Activated T-cell treated with anti-CD3 and anti-CD28 coated beads, Interleukin-2, amount 50 U/mL, for 4 hours (primary cell): ENCODE results near the gene MRPL40. TPM values are rescaled to one million over a fixed set of nuclear protein-coding genes. Genes with fewer than 3 reads are reported as not detected.

Experiments
- ATAC-seq, 2 donors: fragments of 200-7000 bp; cut with Tn5 transposase; one replicate each; pipeline ENCODE4 v1.10.0; 2021
- DNase-seq: peaks from one replicate; pipeline ENCODE4 v3.0.0-alpha.2; 2020
- H3K27me3 Mint-ChIP-seq: one replicate; pipeline ENCODE4 v1.8.0; 2021; ENCODE audit warnings: low read depth, mixed read lengths
- H3K36me3 Mint-ChIP-seq: one replicate; pipeline ENCODE4 v1.8.0; 2022; ENCODE audit warnings: mixed read lengths; ENCODE audit not compliant: insufficient read depth
- H3K4me1 Mint-ChIP-seq: one replicate; pipeline ENCODE4 v1.8.0; 2021; ENCODE audit warnings: low read depth, mixed read lengths
- H3K4me3 Mint-ChIP-seq: one replicate; pipeline ENCODE4 v1.8.0; 2021; ENCODE audit warnings: mild to moderate bottlenecking, moderate library complexity, mixed read lengths
- H3K9me3 Mint-ChIP-seq: one replicate; pipeline ENCODE4 v1.8.0; 2021; ENCODE audit warnings: mixed read lengths
- total RNA-seq, 3 donors: library from RNA; stranded (reverse); gene quantifications; one replicate each; pipeline ENCODE4 v1.2.1, GENCODE V29; 2021

The MRPL40 gene
- total RNA-seq = 10 to 100 TPM; 35.9 to 41.4 (median 39.2) TPM

- Mint-ChIP-seq H3K9me3 (no peaks in the 10 kb centered on the region), H3K27me3 (no peaks in the 10 kb centered on the region), H3K36me3 (peaks cover 3% of the 10 kb centered on the region), H3K4me3 (peak within 1 kb of the TSS; percentile 84), H3K4me1 (peaks cover 41% of the 10 kb centered on the region)
- DNase-seq = peak; percentile 85
- ATAC-seq = peak; percentile 86 to 89
These were observed at the start of gene MRPL40 for GRCh38 chr22:19432133-19432851. MRPL40 (plus strand) TSS chr22:19432545; CDS start chr22:19432555, 10 bp downstream.

DNA sequence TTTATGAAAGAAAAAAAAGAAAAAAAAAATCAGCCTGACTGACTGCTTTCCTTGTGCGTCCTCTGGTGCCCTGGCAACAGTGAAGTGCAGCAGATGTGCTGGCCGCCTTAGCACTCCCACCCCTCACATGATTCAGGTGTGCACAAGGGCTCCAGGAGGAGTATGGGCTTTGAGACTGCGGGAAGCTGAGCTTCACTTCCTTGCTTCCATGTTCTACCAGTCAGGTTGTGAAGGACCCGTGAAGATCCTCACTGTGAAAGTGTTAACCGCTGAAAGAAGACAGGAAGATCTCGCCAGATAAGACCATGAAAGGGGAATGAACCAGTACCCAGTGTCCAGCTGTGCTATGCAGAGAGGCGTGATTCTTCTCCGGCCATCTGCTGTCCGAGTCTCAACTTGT lies 49.1 kb upstream of the MRPL40 start:
- ATAC-seq = no peak
- no peak for DNase-seq
- Mint-ChIP-seq H3K4me1 (no peaks in the 10 kb centered on the region), H3K4me3 (no peak overlapping the region), H3K27me3 (no peaks in the 10 kb centered on the region), H3K9me3 (no peaks in the 10 kb centered on the region), H3K36me3 (peaks cover 34% of the 10 kb centered on the region)

DNA sequence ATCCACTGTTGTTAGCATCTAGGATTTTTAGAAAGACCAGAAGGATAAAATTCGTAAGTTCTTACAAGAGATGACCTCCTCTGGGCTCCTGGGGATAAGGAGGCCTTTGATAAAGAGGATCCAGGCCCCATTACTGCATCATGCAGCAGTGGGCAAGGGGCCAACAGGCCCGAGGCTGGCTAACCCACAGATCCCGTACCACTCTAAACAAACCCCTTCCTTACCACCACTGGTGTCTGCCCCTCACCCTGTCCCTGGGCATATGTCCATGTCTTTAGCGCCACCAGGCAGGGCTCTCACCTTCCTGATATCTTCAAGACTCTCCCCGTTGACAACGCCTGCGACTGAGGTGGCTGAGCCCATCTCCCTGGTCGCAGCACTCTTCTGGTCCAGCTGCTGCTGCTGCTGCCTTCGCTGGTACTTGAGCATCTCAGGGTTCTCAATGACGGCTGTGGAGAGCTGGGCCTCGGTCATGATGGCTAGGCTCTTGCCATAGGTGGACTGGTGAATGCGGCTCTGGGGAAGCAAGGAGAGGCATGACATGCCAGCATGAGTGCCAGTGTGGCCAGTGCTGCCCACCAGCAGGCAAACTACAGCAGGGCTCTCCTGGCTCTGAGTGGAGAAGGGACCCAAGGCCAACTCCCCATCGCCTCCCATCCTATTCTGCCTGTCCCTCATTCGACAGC lies 47.0 kb upstream of the MRPL40 start:
- DNase-seq = no peak
- Mint-ChIP-seq H3K9me3 (no peaks in the 10 kb centered on the region), H3K4me1 (no peaks in the 10 kb centered on the region), H3K36me3 (peaks cover 44% of the 10 kb centered on the region), H3K4me3 (no peak overlapping the region), H3K27me3 (no peaks in the 10 kb centered on the region)
- ATAC-seq = no peak

- Mint-ChIP-seq H3K9me3 (no peaks in the 10 kb centered on the region), H3K27me3 (no peaks in the 10 kb centered on the region), H3K4me3 (no peak overlapping the region), H3K36me3 (peaks cover 45% of the 10 kb centered on the region), H3K4me1 (no peaks in the 10 kb centered on the region)
- no peak for ATAC-seq
- DNase-seq = no peak
These were observed 46.1 kb upstream of the MRPL40 start for GRCh38 chr22:19386248-19386647.

DNA sequence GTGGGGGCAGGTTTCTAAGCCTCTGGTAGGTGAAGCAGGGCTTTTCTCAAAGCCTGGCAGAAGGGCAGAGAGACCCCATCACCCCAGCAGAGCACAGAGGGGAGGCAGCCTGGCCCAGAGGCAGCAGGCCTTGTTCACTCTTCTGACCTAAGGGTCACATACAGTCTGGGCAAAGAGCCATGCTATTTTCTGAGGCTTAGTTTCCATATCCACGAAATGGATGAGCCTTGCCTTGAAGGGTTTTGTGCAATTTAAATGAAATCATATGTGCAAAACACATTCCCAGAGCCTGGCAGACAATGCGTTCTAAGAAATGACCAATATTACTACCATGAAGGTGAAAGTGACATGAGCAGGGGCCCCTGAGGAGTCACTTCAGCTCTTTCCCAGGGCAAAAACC lies 45.3 kb upstream of the MRPL40 start:
- ATAC-seq (no peak), DNase-seq (no peak)
- H3K4me1 Mint-ChIP-seq = no peaks in the 10 kb centered on the region
- H3K4me3 Mint-ChIP-seq = no peak overlapping the region
- no peaks in the 10 kb centered on the region for H3K27me3 Mint-ChIP-seq
- H3K9me3 Mint-ChIP-seq = no peaks in the 10 kb centered on the region
- H3K36me3 Mint-ChIP-seq = peaks cover 40% of the 10 kb centered on the region

- Mint-ChIP-seq H3K36me3 (peaks cover 37% of the 10 kb centered on the region), H3K27me3 (no peaks in the 10 kb centered on the region), H3K4me1 (no peaks in the 10 kb centered on the region), H3K4me3 (no peak overlapping the region), H3K9me3 (no peaks in the 10 kb centered on the region)
- no peak for ATAC-seq
- DNase-seq = no peak
These were observed 44.8 kb upstream of the MRPL40 start for GRCh38 chr22:19387575-19387974.

GRCh38 chr22:19393704-19394103 lies 38.6 kb upstream of the MRPL40 start:
- no peak for ATAC-seq
- Mint-ChIP-seq H3K36me3 (peaks cover 47% of the 10 kb centered on the region), H3K27me3 (no peaks in the 10 kb centered on the region), H3K4me3 (no peak overlapping the region), H3K4me1 (no peaks in the 10 kb centered on the region), H3K9me3 (no peaks in the 10 kb centered on the region)
- DNase-seq = no peak

- DNase-seq (no peak), ATAC-seq (no peak)
- H3K36me3 Mint-ChIP-seq = peaks cover 42% of the 10 kb centered on the region
- no peaks in the 10 kb centered on the region for H3K4me1 Mint-ChIP-seq
- no peaks in the 10 kb centered on the region for H3K9me3 Mint-ChIP-seq
- H3K4me3 Mint-ChIP-seq = no peak overlapping the region
- no peaks in the 10 kb centered on the region for H3K27me3 Mint-ChIP-seq
These were observed 37.9 kb upstream of the MRPL40 start for GRCh38 chr22:19394274-19395050.

DNA sequence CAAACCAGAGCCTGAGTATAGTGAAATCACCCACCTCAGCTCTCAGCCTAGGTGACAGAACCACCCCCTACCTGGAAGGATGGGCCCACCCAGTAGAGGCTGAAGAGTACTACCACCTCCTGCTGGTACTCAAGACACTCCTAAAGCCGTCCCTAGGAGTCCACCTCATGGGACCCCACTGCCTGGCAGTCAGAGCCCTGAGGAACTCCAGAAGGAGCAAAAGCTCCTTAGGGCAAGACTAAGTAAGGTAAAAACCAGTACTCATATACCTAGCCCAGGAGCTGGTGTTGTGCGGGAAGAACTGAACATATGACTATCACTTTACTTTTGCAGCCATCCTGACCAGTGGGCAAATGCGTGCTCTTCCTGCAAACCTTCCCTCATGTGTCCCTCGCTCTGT lies 37.1 kb upstream of the MRPL40 start:
- no peak for DNase-seq

GRCh38 chr22:19396561-19396933 lies 35.8 kb upstream of the MRPL40 start:
- Mint-ChIP-seq H3K36me3 (peaks cover 49% of the 10 kb centered on the region), H3K4me1 (no peaks in the 10 kb centered on the region), H3K4me3 (no peak overlapping the region), H3K27me3 (no peaks in the 10 kb centered on the region), H3K9me3 (no peaks in the 10 kb centered on the region)
- DNase-seq (no peak), ATAC-seq (no peak)

More for the DNA sequence above, 37.1 kb upstream of the MRPL40 start:
- no peak for ATAC-seq
- Mint-ChIP-seq H3K4me3 (no peak overlapping the region), H3K9me3 (no peaks in the 10 kb centered on the region), H3K36me3 (peaks cover 42% of the 10 kb centered on the region), H3K27me3 (no peaks in the 10 kb centered on the region), H3K4me1 (no peaks in the 10 kb centered on the region)

- H3K36me3 Mint-ChIP-seq = peaks cover 55% of the 10 kb centered on the region
- H3K4me1 Mint-ChIP-seq = no peaks in the 10 kb centered on the region
- H3K9me3 Mint-ChIP-seq = no peaks in the 10 kb centered on the region
- ATAC-seq (no peak), DNase-seq (no peak)
- H3K27me3 Mint-ChIP-seq = no peaks in the 10 kb centered on the region
- no peak overlapping the region for H3K4me3 Mint-ChIP-seq
These were observed 35.2 kb upstream of the MRPL40 start for GRCh38 chr22:19396934-19397733.

DNA sequence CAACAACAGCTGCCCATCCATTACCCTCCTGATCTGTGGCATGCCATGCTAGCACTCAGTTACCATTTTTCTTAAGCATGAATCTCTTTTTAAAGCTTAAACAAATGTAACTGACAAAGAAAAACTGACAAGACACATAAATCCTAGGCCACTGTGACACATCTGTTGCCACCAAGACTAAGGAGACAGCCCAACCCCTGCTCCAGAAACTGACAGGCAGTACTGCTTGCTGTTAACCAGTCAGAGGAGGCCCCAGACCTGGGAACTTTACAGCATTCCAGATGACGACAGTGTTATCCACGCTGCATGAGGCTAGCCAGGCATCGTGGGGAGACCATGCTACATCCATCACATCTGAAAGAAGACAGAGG lies 34.6 kb upstream of the MRPL40 start:
- DNase-seq (no peak), ATAC-seq (no peak)
- no peaks in the 10 kb centered on the region for H3K4me1 Mint-ChIP-seq
- no peak overlapping the region for H3K4me3 Mint-ChIP-seq
- H3K27me3 Mint-ChIP-seq = no peaks in the 10 kb centered on the region
- no peaks in the 10 kb centered on the region for H3K9me3 Mint-ChIP-seq
- H3K36me3 Mint-ChIP-seq = peaks cover 52% of the 10 kb centered on the region

- H3K4me1 Mint-ChIP-seq = no peaks in the 10 kb centered on the region
- peaks cover 50% of the 10 kb centered on the region for H3K36me3 Mint-ChIP-seq
- no peaks in the 10 kb centered on the region for H3K9me3 Mint-ChIP-seq
- H3K4me3 Mint-ChIP-seq = no peak overlapping the region
- H3K27me3 Mint-ChIP-seq = no peaks in the 10 kb centered on the region
- ATAC-seq = no peak
- no peak for DNase-seq
These were observed 34.1 kb upstream of the MRPL40 start for GRCh38 chr22:19398206-19398605.

DNA sequence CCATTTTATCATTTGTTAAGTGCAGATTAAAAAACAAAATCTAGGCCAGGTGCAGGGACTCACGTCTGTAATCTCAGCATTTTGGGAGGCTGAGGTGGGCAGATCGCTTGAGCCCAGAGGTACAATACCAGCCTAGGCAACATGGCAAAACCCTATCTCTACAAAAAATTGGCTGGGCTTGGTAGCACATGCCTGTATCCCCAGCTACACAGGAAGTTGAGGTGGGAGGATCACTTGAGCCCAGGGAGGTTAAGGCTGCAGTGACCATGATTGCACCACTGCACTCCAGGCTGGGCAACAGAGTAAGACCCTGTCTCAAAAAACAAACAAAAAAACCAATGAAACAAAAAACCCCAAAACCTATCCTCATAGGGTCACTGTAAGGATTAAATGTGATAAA lies 33.7 kb upstream of the MRPL40 start:
- Mint-ChIP-seq H3K36me3 (peaks cover 49% of the 10 kb centered on the region), H3K9me3 (no peaks in the 10 kb centered on the region), H3K4me3 (no peak overlapping the region), H3K4me1 (no peaks in the 10 kb centered on the region), H3K27me3 (no peaks in the 10 kb centered on the region)
- no peak for DNase-seq
- no peak for ATAC-seq
